Muscle layer of colon (tissue), 2 donors: ENCODE results near the gene DNAJB5.

Source experiments
- H3K27ac ChIP-seq: one replicate; pipeline ENCODE4 v1.7.0; 2013; ENCODE audit warnings: low read depth, mild to moderate bottlenecking, low read length, moderate library complexity
- H3K27me3 ChIP-seq, 2 donors: one replicate each; pipeline ENCODE4 v1.7.0; 2013; ENCODE audit warnings: low read length in 2 of 2, mild to moderate bottlenecking in 2 of 2; ENCODE audit not compliant: insufficient read depth in 2 of 2, control insufficient read depth in 1 of 2
- H3K36me3 ChIP-seq: one replicate; pipeline ENCODE4 v1.7.0; 2013; ENCODE audit warnings: mild to moderate bottlenecking, low read length; ENCODE audit not compliant: insufficient read depth
- H3K4me1 ChIP-seq: one replicate; pipeline ENCODE4 v1.7.0; 2013; ENCODE audit warnings: mild to moderate bottlenecking, low read length; ENCODE audit not compliant: insufficient read depth
- H3K4me3 ChIP-seq, 2 donors: one replicate each; pipeline ENCODE4 v1.7.0; 2013; ENCODE audit warnings: low read length in 2 of 2, low read depth in 1 of 2, mild to moderate bottlenecking in 1 of 2, moderate library complexity in 1 of 2
- H3K9ac ChIP-seq: one replicate; pipeline ENCODE4 v1.7.0; 2013; ENCODE audit warnings: low read length
- H3K9me3 ChIP-seq: one replicate; pipeline ENCODE4 v1.7.0; 2013; ENCODE audit warnings: mild to moderate bottlenecking, low read length
- donor health status: abdominal sarcoma.
- donor health status: Adenocarcinoma of cecum.

DNAJB5 gene

GRCh38 chr9:34962546-34962945 is 27.0 kb upstream of the DNAJB5 start:
- H3K4me1 ChIP-seq = no peaks in the 10 kb centered on the region
- H3K9me3 ChIP-seq = no peaks in the 10 kb centered on the region
- peaks cover 9 to 24% of the 10 kb centered on the region in 2 donors for H3K27me3 ChIP-seq
- H3K36me3 ChIP-seq = no peaks in the 10 kb centered on the region
- no peak overlapping the region for H3K27ac ChIP-seq
- H3K4me3 ChIP-seq = no peak overlapping the region
- H3K9ac ChIP-seq = no peak overlapping the region

DNA sequence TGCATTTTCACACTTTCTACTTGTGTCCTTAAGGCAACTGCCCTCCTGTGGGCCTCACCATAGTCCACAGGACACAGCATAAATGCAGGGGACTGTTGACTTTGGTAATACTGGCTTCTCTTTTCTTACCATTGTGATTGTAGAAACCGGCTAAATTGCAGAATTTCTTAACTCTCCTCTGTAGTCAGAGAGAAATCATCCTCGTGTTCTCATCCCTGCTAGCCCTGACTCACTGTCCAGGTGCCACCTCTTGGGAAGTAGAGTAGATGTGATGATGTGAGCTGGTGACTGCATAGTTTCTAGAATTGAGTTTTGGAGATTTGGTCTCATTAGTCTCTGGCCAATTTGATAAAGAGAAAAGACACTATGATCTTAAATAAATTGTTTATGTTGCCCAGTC is 26.0 kb upstream of the DNAJB5 start:
- no peaks in the 10 kb centered on the region for H3K9me3 ChIP-seq
- H3K4me3 ChIP-seq = no peak overlapping the region
- no peaks in the 10 kb centered on the region for H3K4me1 ChIP-seq
- H3K27ac ChIP-seq = no peak overlapping the region
- no peaks in the 10 kb centered on the region for H3K36me3 ChIP-seq
- H3K27me3 ChIP-seq = peaks cover 5 to 18% of the 10 kb centered on the region in 2 donors
- H3K9ac ChIP-seq = no peak overlapping the region

DNA sequence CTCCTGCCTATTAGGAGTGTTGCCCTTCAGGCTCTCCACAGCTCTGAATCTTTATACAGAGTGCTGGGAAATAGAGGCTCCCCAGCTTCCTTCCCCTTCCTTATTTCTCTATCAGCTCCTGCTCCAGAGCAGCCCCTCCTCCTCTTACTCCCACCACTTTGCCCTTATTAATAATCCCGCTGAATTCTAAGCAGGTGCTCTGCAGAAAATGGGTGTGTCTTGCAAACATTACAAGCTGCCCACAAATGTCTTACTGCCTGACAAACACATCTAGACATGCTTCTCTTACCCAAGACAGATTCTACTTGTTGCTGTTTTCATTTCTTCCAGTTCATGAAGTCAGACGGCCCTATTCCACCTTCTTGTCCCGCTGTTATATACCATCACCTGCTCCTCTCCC is 25.1 kb upstream of the DNAJB5 start:
- Histone ChIP-seq H3K9me3 (no peaks in the 10 kb centered on the region), H3K27me3 (peaks cover 3 to 12% of the 10 kb centered on the region in 2 donors), H3K9ac (no peak overlapping the region), H3K4me1 (no peaks in the 10 kb centered on the region), H3K36me3 (no peaks in the 10 kb centered on the region), H3K4me3 (no peak overlapping the region), H3K27ac (no peak overlapping the region)

- H3K36me3 ChIP-seq = no peaks in the 10 kb centered on the region
These were observed 18.3 kb upstream of the DNAJB5 start for GRCh38 chr9:34971146-34971811.

DNA sequence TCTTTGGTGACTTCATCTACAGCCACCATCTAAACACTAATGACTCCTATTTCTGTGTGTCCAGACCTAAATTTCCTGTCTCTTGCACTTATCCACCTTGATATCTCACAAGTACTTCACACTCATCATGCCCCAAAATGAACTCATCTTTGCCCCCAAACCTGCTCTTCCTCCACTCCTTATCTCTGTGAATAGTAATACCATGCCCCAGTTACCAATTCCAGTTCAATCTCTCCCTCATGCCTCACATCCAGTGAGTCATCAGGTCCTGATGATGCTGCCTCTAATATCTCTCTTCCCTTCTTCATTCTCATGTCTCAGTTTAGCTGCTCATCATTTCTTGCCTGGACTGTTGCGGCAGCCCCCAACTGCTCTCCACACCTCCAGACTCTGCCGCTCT is 14.9 kb upstream of the DNAJB5 start:
- no peaks in the 10 kb centered on the region for H3K4me1 ChIP-seq
- H3K9me3 ChIP-seq = no peaks in the 10 kb centered on the region
- no peak overlapping the region for H3K4me3 ChIP-seq
- H3K27ac ChIP-seq = no peak overlapping the region
- H3K36me3 ChIP-seq = no peaks in the 10 kb centered on the region
- no peak overlapping the region for H3K9ac ChIP-seq
- H3K27me3 ChIP-seq = no peaks in the 10 kb centered on the region

More at GRCh38 chr9:34971146-34971811, 18.3 kb upstream of the DNAJB5 start:
- Histone ChIP-seq H3K27me3 (peaks cover 0 to 8% of the 10 kb centered on the region in 2 donors), H3K9me3 (no peaks in the 10 kb centered on the region), H3K9ac (no peak overlapping the region), H3K4me1 (no peaks in the 10 kb centered on the region), H3K27ac (no peak overlapping the region), H3K4me3 (no peak overlapping the region)

DNA sequence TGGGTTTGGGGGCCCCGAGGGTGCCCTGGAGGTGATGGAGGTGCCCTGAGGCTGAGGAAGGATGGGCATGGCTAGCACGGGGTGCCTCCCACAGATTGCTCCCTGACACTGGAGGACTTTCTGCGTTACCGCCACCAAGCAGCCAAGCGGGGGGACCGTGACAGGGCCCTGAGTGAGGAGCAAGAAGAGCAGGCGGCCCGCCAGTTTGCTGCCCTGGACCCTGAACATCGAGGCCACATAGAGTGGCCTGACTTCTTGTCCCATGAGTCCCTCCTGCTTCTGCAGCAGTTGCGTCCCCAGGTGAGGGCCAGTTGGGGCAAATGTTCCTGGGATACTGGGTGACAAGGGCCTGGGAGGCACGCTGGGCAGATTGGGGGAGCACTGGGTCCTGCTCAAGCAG is 13.1 kb upstream of the DNAJB5 start:
- Histone ChIP-seq H3K4me1 (no peaks in the 10 kb centered on the region), H3K27me3 (no peaks in the 10 kb centered on the region), H3K36me3 (no peaks in the 10 kb centered on the region), H3K27ac (no peak overlapping the region), H3K9ac (no peak overlapping the region), H3K4me3 (no peak overlapping the region), H3K9me3 (no peaks in the 10 kb centered on the region)

DNA sequence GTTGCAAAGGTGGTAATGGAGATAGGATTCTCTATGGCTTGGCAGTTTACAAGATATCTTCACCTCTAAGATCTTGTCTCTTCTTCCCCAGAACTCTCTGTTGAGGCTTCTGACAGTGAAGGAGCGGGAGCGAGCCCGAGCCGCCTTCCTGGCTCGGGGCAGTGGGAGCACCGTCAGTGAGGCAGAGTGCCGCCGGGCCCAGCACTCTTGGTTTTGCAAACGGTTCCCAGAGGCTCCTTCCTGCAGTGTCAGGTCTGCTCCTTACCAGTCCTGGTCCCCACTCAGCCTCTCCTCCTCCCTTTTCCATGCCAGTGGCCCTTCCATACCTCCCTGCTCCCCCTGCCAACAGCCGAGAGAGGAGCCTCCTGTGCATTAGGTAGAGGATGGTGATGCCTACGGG is 12.6 kb upstream of the DNAJB5 start:
- Histone ChIP-seq H3K4me3 (no peak overlapping the region), H3K36me3 (no peaks in the 10 kb centered on the region), H3K9me3 (no peaks in the 10 kb centered on the region), H3K27me3 (no peaks in the 10 kb centered on the region), H3K27ac (no peak overlapping the region), H3K9ac (no peak overlapping the region), H3K4me1 (no peaks in the 10 kb centered on the region)

DNA sequence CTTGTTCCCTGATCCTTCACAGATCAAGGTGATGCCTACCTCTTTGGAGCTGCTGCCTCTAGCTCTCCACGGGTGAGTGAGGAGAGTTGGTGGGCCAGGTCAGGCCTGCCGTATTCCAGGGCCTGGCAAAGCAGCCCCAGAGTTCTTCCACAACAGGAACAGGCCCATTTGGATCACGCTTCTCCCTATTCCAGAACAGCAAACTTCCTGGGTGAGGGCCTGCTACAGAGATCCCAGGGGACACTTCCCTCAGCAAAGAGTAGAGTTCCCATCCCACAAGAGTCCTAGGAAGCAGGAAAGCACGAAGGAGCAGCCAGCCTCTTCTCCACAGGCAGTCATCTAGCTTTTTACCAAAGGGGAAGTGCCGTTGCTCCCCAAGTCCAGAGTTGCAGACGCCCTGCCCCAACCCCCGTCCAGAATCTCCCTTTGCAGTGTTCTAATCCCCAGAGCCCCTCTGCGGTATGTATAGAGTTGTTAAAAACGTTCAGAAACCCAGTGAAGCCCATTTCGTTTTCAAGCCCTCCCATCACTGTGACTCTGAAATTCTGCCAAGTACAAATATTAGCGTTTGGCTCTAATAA is 9.3 kb upstream of the DNAJB5 start:
- Histone ChIP-seq H3K4me3 (no peak overlapping the region), H3K27ac (no peak overlapping the region), H3K4me1 (no peaks in the 10 kb centered on the region), H3K36me3 (no peaks in the 10 kb centered on the region), H3K9ac (no peak overlapping the region), H3K27me3 (no peaks in the 10 kb centered on the region), H3K9me3 (no peaks in the 10 kb centered on the region)

- H3K9ac ChIP-seq = no peak overlapping the region
- no peaks in the 10 kb centered on the region for H3K4me1 ChIP-seq
- no peaks in the 10 kb centered on the region for H3K27me3 ChIP-seq
- H3K4me3 ChIP-seq = no peak overlapping the region
- no peaks in the 10 kb centered on the region for H3K9me3 ChIP-seq
- no peak overlapping the region for H3K27ac ChIP-seq
- no peaks in the 10 kb centered on the region for H3K36me3 ChIP-seq
These were observed 7.2 kb upstream of the DNAJB5 start for GRCh38 chr9:34982361-34982760.

- Histone ChIP-seq H3K9ac (no peak overlapping the region), H3K4me3 (no peak overlapping the region), H3K4me1 (no peaks in the 10 kb centered on the region), H3K27me3 (no peaks in the 10 kb centered on the region), H3K36me3 (no peaks in the 10 kb centered on the region), H3K9me3 (no peaks in the 10 kb centered on the region), H3K27ac (no peak overlapping the region)
These were observed 6.3 kb upstream of the DNAJB5 start for GRCh38 chr9:34983209-34983608.

DNA sequence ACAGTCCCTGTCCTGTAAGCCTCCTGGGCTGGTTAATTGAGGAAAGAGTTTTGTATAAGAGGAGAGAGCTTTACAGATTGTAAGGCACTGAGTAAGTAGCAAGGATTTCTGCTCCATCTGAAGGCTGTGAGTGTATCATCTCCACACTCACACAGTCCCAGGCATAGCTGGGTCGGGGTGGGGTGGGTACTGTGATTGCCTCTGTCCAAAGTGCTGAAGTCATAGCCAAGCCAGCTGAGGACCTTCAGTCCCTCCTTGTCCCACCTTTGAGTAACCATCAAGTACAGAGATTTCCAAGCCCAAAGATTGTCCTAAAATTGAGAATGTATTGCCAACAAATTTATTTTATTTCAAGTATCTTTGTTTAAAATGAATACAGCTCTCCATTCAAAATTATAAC is 5.5 kb upstream of the DNAJB5 start:
- Histone ChIP-seq H3K4me1 (peaks cover 5% of the 10 kb centered on the region), H3K36me3 (no peaks in the 10 kb centered on the region), H3K9me3 (no peaks in the 10 kb centered on the region), H3K9ac (no peak overlapping the region), H3K4me3 (no peak overlapping the region), H3K27me3 (no peaks in the 10 kb centered on the region), H3K27ac (no peak overlapping the region)

GRCh38 chr9:34985311-34985899 is 4.1 kb upstream of the DNAJB5 start:
- H3K9ac ChIP-seq = no peak overlapping the region

More at GRCh38 chr9:34985311-34985899, 4.1 kb upstream of the DNAJB5 start:
- peaks cover 7% of the 10 kb centered on the region for H3K4me1 ChIP-seq
- no peaks in the 10 kb centered on the region for H3K9me3 ChIP-seq
- no peak overlapping the region for H3K4me3 ChIP-seq
- no peak overlapping the region for H3K27ac ChIP-seq
- no peaks in the 10 kb centered on the region for H3K27me3 ChIP-seq
- no peaks in the 10 kb centered on the region for H3K36me3 ChIP-seq
